B cell (primary cell): ENCODE measurements around the gene SLC18A2. TPM values are rescaled to one million over a fixed set of nuclear protein-coding genes. Genes with fewer than 3 reads are reported as not detected.

Experiments used
- ATAC-seq: fragments of 200-7000 bp; cut with Tn5 transposase; one replicate; pipeline ENCODE4 v1.10.0; 2021; ENCODE audit warnings: low read depth, mild to moderate bottlenecking, moderate number of reproducible peaks, moderate library complexity
- CTCF ChIA-PET: fragments of 350-600 bp; sonication (Branson Sonifier 250); formaldehyde crosslinking; loops from one replicate; lab custom pipeline; 2021; ENCODE audit warnings: antibody characterized with exemption, inconsistent platforms; lab: Charles Lee
- POLR2A ChIA-PET: fragments of 350-600 bp; sonication (Branson Sonifier 250); formaldehyde crosslinking; loops from one replicate; lab custom pipeline; 2021; ENCODE audit warnings: antibody characterized with exemption; lab: Charles Lee
- DNase-seq: peaks from one replicate; pipeline ENCODE4 v3.0.0; 2013
- H2AFZ ChIP-seq: 2 replicates; pipeline ENCODE4 v1.6.1; 2012; ENCODE audit warnings: mild to moderate bottlenecking, low read depth, low read length; ENCODE audit not compliant: insufficient read depth, poor library complexity, severe bottlenecking
- H3K27ac ChIP-seq, 2 donors: 1 replicate in 1 of 2; 2 replicates in 1 of 2; pipeline ENCODE4 v1.5.1; 2012 to 2013; ENCODE audit warnings: low read length in 2 of 2, mild to moderate bottlenecking in 2 of 2, moderate library complexity in 1 of 2
- H3K27me3 ChIP-seq, 4 experiments: fragments of 200-600 bp in 1 of 4; sonication (generic) in 1 of 4; replicated peaks in 1 of 4; 1 replicate in 2 of 4; 2 replicates in 2 of 4; pipeline versions ENCODE4 v1.6.1 to v1.7.0; 2013 to 2016; ENCODE audit warnings: low read length in 3 of 4, mild to moderate bottlenecking in 2 of 4, mixed read lengths in 1 of 4, moderate library complexity in 1 of 4; ENCODE audit not compliant: insufficient read depth in 4 of 4, control insufficient read depth in 3 of 4; ENCODE audit errors: control extremely low read depth in 1 of 4
- H3K36me3 ChIP-seq, 2 experiments: replicated peaks in 1 of 2; 1 replicate in 1 of 2; 2 replicates in 1 of 2; pipeline versions ENCODE4 v1.6.1 to v1.7.1; 2013; ENCODE audit warnings: low read length in 1 of 2; ENCODE audit not compliant: insufficient read depth in 2 of 2, control insufficient read depth in 1 of 2; ENCODE audit errors: control extremely low read depth in 1 of 2, extremely low read depth in 1 of 2
- H3K4me1 ChIP-seq, 2 donors: fragments of 200-600 bp in 1 of 2; sonication (generic) in 1 of 2; 1 replicate in 1 of 2; 2 replicates in 1 of 2; pipeline versions ENCODE4 v1.5.1 to v1.6.1; 2013 to 2017; ENCODE audit warnings: low read length in 2 of 2; ENCODE audit not compliant: control insufficient read depth in 2 of 2, insufficient read depth in 2 of 2
- H3K4me2 ChIP-seq: replicated peaks from 2 replicates; pipeline ENCODE3; 2012; ENCODE audit warnings: mild to moderate bottlenecking, low read depth, low read length; ENCODE audit not compliant: poor library complexity, severe bottlenecking
- H3K4me3 ChIP-seq, 5 experiments: fragments of 200-600 bp in 1 of 5; sonication (generic) in 1 of 5; 1 replicate in 3 of 5; 2 replicates in 2 of 5; pipeline versions ENCODE4 v1.5.1 to v1.7.0; 2011 to 2016; ENCODE audit warnings: low read length in 4 of 5, mild to moderate bottlenecking in 4 of 5, low read depth in 2 of 5, control low read depth in 1 of 5, moderate library complexity in 1 of 5; ENCODE audit not compliant: insufficient read depth in 1 of 5; ENCODE audit errors: control extremely low read depth in 1 of 5, extremely low read depth in 1 of 5
- H3K79me2 ChIP-seq: fragments of 200-600 bp; sonication (generic); one replicate; pipeline ENCODE4 v1.6.0; 2016; ENCODE audit warnings: low read length; ENCODE audit not compliant: control insufficient read depth, insufficient read depth
- H3K9ac ChIP-seq: fragments of 200-600 bp; sonication (generic); 2 replicates; pipeline ENCODE4 v1.6.1; 2017; ENCODE audit warnings: mild to moderate bottlenecking, low read length, moderate library complexity
- H3K9me3 ChIP-seq, 3 donors: one replicate each; pipeline versions ENCODE4 v1.6.1 to v1.7.1; 2013; ENCODE audit warnings: low read length in 2 of 3; ENCODE audit not compliant: control insufficient read depth in 2 of 3, insufficient read depth in 1 of 3; ENCODE audit errors: control extremely low read depth in 1 of 3
- H4K20me1 ChIP-seq: 2 replicates; pipeline ENCODE4 v1.6.0; 2012; ENCODE audit warnings: mild to moderate bottlenecking, low read length; ENCODE audit not compliant: insufficient read depth, control insufficient read depth, poor library complexity, severe bottlenecking
- H3K27ac Mint-ChIP-seq: one replicate; pipeline ENCODE4 v1.8.0; 2021; ENCODE audit warnings: mixed read lengths
- H3K27me3 Mint-ChIP-seq: one replicate; pipeline ENCODE4 v1.8.0; 2021; ENCODE audit warnings: mixed read lengths
- H3K4me1 Mint-ChIP-seq: one replicate; pipeline ENCODE4 v1.8.0; 2021; ENCODE audit warnings: mixed read lengths
- H3K4me3 Mint-ChIP-seq: one replicate; pipeline ENCODE4 v1.8.0; 2021; ENCODE audit warnings: mixed read lengths
- H3K9me3 Mint-ChIP-seq: one replicate; pipeline ENCODE4 v1.8.0; 2022; ENCODE audit warnings: mixed read lengths; ENCODE audit not compliant: insufficient read depth
- CTCF ChIP-seq: fragments of 200-600 bp; IDR thresholded peaks from one replicate; pipeline ENCODE4 v1.8.0; 2022; ENCODE audit warnings: antibody characterized with exemption, mild to moderate bottlenecking
- EZH2 ChIP-seq: IDR thresholded peaks from 2 replicates; pipeline ENCODE4 v1.6.1; 2012; ENCODE audit warnings: borderline replicate concordance, low read depth, mild to moderate bottlenecking, moderate library complexity, low read length; ENCODE audit not compliant: insufficient read depth, poor library complexity, severe bottlenecking
- WGBS: methylation state at CpG from one replicate; pipeline ENCODE4 v1.1.5; 2013; ENCODE audit warnings: missing lambda C conversion rate; ENCODE audit not compliant: insufficient coverage; 5-methylcytosine and 5-hydroxymethylcytosine counted together
- intact Hi-C: fragments of 100-400 bp; cut with micrococcal nuclease; formaldehyde crosslinking; loops from one replicate; pipeline ENCODE4 v1.10.0; 2022
- polyA plus RNA-seq: library from polyadenylated mRNA; depleted of rRNA; stranded (reverse); fragments of >200 nt; gene quantifications from 2 replicates; pipeline ENCODE4 v1.2.3, GENCODE V29; 2012
- total RNA-seq, 2 donors: library from RNA; stranded (reverse); fragments of 120-200 nt in 1 of 2; gene quantifications; 1 replicate in 1 of 2; 2 replicates in 1 of 2; pipeline versions ENCODE4 v1.2.3 to v1.2.4, GENCODE V29; 2013 to 2022

Gene SLC18A2
- total and polyA plus RNA-seq, 2 donors (not counting 1 experiment from before 2014, with no cell fraction given), result not detected

- ChIA-PET CTCF (interaction anchor here (2.8 kb wide), 1 partner anchor 12 kb away, joined by 11 read pairs; no protein-coding TSS in a partner anchor), POLR2A (no interaction called here)
- ATAC-seq (no peak), DNase-seq (no peak)
- Histone ChIP-seq H3K4me3 (no peak overlapping the region), H3K4me1 (no peaks in the 10 kb centered on the region), H3K9ac (no peak overlapping the region), H3K4me2 (no peak overlapping the region), H3K27me3 (no peaks in the 10 kb centered on the region), H2AFZ (no peak overlapping the region), H3K36me3 (no peaks in the 10 kb centered on the region), H3K79me2 (no peaks in the 10 kb centered on the region), H3K27ac (no peak overlapping the region), H4K20me1 (no peaks in the 10 kb centered on the region), H3K9me3 (peaks cover 0 to 14% (median 0%) of the 10 kb centered on the region in 3 donors)
- Mint-ChIP-seq H3K4me1 (no peaks in the 10 kb centered on the region), H3K27ac (no peak overlapping the region), H3K4me3 (no peak overlapping the region), H3K9me3 (peaks cover 3% of the 10 kb centered on the region), H3K27me3 (peaks cover 15% of the 10 kb centered on the region)
- intact Hi-C loops, result no loop called here
- TF ChIP-seq EZH2, result no peak
- no peak for TF ChIP-seq CTCF
- 38% methylated on average over 2 of the region's 2 CpGs for WGBS
Measured at GRCh38 chr10:117204316-117204715, 36.6 kb upstream of the SLC18A2 start.

- DNase-seq, result no peak
- Histone ChIP-seq H3K4me1 (peaks cover 10% of the 10 kb centered on the region in 2 donors), H3K4me2 (no peak overlapping the region), H3K9ac (no peak overlapping the region), H3K27ac (no peak overlapping the region), H3K4me3 (no peak overlapping the region), H3K79me2 (no peaks in the 10 kb centered on the region), H3K9me3 (peaks cover 0 to 15% (median 3%) of the 10 kb centered on the region in 3 donors), H2AFZ (no peak overlapping the region), H3K27me3 (peaks cover 0 to 16% (median 6%) of the 10 kb centered on the region in 4 experiments), H4K20me1 (no peaks in the 10 kb centered on the region), H3K36me3 (no peaks in the 10 kb centered on the region)
- Mint-ChIP-seq H3K4me1 (peaks cover 7% of the 10 kb centered on the region), H3K9me3 (peaks cover 8% of the 10 kb centered on the region), H3K4me3 (no peak overlapping the region), H3K27me3 (peaks cover 40% of the 10 kb centered on the region), H3K27ac (no peak overlapping the region)
- TF ChIP-seq CTCF (no peak), EZH2 (no peak)
- no peak for ATAC-seq
- whole genome bisulfite sequencing, result no CpG with 5 or more reads among the region's 1 CpG
- intact Hi-C loops, result no loop called here
- POLR2A ChIA-PET, result no interaction called here
- CTCF ChIA-PET, result no interaction called here
Measured at GRCh38 chr10:117212176-117212575, 28.7 kb upstream of the SLC18A2 start.
